MM.1S (cell line): ENCODE results near the gene CLP1.

Experiments used
- DNase-seq: peaks from one replicate; pipeline ENCODE4 v3.0.0-alpha.2; 2015
- H2AFZ ChIP-seq: fragments of 300-600 bp; sonication (generic); 2 replicates; pipeline ENCODE4 v1.6.0; 2016; ENCODE audit warnings: antibody characterized with exemption, low read length
- H3F3A ChIP-seq: fragments of 300-600 bp; sonication (generic); 2 replicates; pipeline ENCODE4 v1.6.1; 2016; ENCODE audit warnings: mild to moderate bottlenecking, antibody characterized with exemption, low read length, moderate library complexity, mixed read lengths; ENCODE audit not compliant: insufficient read depth
- H3K27ac ChIP-seq: fragments of 300-600 bp; sonication (generic); 2 replicates; pipeline ENCODE4 v1.5.1; 2016; ENCODE audit warnings: mild to moderate bottlenecking, low read length
- H3K27me3 ChIP-seq: fragments of 300-600 bp; sonication (generic); replicated peaks from 2 replicates; pipeline ENCODE4 v1.6.0; 2016; ENCODE audit warnings: low read length; ENCODE audit not compliant: insufficient read depth
- H3K36me3 ChIP-seq: fragments of 300-600 bp; sonication (generic); replicated peaks from 2 replicates; pipeline ENCODE4 v1.6.1; 2016; ENCODE audit warnings: mild to moderate bottlenecking, low read length, mixed read lengths; ENCODE audit not compliant: insufficient read depth
- H3K4me1 ChIP-seq: fragments of 300-600 bp; sonication (generic); 2 replicates; pipeline ENCODE4 v1.6.1; 2016; ENCODE audit warnings: low read length, mixed read lengths
- H3K4me2 ChIP-seq: fragments of 300-600 bp; sonication (generic); 2 replicates; pipeline ENCODE4 v1.6.0; 2016; ENCODE audit warnings: low read depth, low read length
- H3K4me3 ChIP-seq: fragments of 300-600 bp; sonication (generic); 2 replicates; pipeline ENCODE4 v1.5.1; 2016; ENCODE audit warnings: low read length, mixed read lengths
- H3K79me2 ChIP-seq: fragments of 300-600 bp; sonication (generic); 2 replicates; pipeline ENCODE4 v1.6.1; 2016; ENCODE audit warnings: mixed run types, low read length, mixed read lengths
- H3K9ac ChIP-seq: fragments of 300-600 bp; sonication (generic); 2 replicates; pipeline ENCODE4 v1.6.1; 2016; ENCODE audit warnings: low read length, mixed read lengths
- H3K9me2 ChIP-seq: fragments of 300-600 bp; sonication (generic); replicated peaks from 2 replicates; pipeline ENCODE4 v1.6.1; 2016; ENCODE audit warnings: mild to moderate bottlenecking, low read length, mixed read lengths; ENCODE audit not compliant: insufficient read depth
- H3K9me3 ChIP-seq: fragments of 300-600 bp; sonication (generic); replicated peaks from 2 replicates; pipeline ENCODE4 v1.6.1; 2016; ENCODE audit warnings: mild to moderate bottlenecking, low read length, mixed read lengths; ENCODE audit not compliant: insufficient read depth
- H4K20me1 ChIP-seq: fragments of 300-600 bp; sonication (generic); 2 replicates; pipeline ENCODE4 v1.6.1; 2016; ENCODE audit warnings: mild to moderate bottlenecking, low read length, moderate library complexity, mixed read lengths; ENCODE audit not compliant: insufficient read depth
- CTCF ChIP-seq: fragments of 300-600 bp; sonication (generic); IDR thresholded peaks from 2 replicates; pipeline ENCODE4 v1.5.1; 2016; ENCODE audit warnings: antibody characterized with exemption, low read length, mixed read lengths
- EZH2 ChIP-seq: fragments of 300-600 bp; sonication (generic); optimal IDR thresholded peaks from 2 replicates; pipeline ENCODE3; 2017; ENCODE audit warnings: low read depth, mild to moderate bottlenecking, antibody characterized with exemption, low read length, mixed read lengths
- EZH2phosphoT487 ChIP-seq: fragments of 300-600 bp; sonication (generic); IDR thresholded peaks from 2 replicates; pipeline ENCODE4 v1.6.1; 2018; ENCODE audit warnings: antibody characterized with exemption, low read length

Gene CLP1

GRCh38 chr11:57657194-57658022 lies at the start of gene CLP1:
TSS of gene CLP1 (plus strand) at chr11:57657762. CDS start at chr11:57659477, 1,715 bp downstream.
- TF ChIP-seq EZH2phosphoT487 (no peak), EZH2 (no peak), CTCF (no peak)
- Histone ChIP-seq H3K9me3 (no peaks in the 10 kb centered on the region), H3K9ac (peak within 1 kb of the TSS; percentile 60), H3K79me2 (peaks cover 37% of the 10 kb centered on the region), H3K36me3 (no peaks in the 10 kb centered on the region), H3F3A (no peaks in the 10 kb centered on the region), H4K20me1 (no peaks in the 10 kb centered on the region), H3K4me1 (peaks cover 7% of the 10 kb centered on the region), H3K9me2 (no peaks in the 10 kb centered on the region), H3K27ac (peak within 1 kb of the TSS; percentile 28; the same call in 1 of the 2 replicates), H2AFZ (peak within 1 kb of the TSS; percentile 56), H3K27me3 (no peaks in the 10 kb centered on the region), H3K4me2 (peak within 1 kb of the TSS; percentile 90), H3K4me3 (peak within 1 kb of the TSS; percentile 79)
- peak; percentile 99 for DNase-seq

DNA sequence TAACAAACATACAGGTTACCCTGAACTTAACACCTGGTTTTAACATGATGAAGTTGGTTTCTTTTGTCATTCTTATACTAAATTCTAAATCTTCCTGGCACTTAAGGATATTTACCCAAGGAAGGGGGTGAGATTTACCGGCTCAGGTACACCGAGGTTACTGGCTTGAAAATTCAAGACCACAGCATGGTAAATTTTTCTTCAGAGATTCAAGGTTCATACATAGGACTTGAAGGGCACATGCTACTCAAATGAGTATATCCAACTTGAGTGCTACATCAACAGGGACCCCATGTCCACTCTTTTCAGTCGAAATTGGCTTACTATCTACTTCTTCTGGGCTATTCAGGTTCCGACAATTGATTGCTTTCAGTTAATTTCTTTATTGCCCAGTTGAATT lies 47.4 kb upstream of the CLP1 start:
- no peaks in the 10 kb centered on the region for H3K27me3 ChIP-seq
- no peak overlapping the region for H3K4me3 ChIP-seq
- DNase-seq, result no peak
- H3K9ac ChIP-seq, result no peak overlapping the region
- no peaks in the 10 kb centered on the region for H3K36me3 ChIP-seq
- H3K4me2 ChIP-seq, result no peak overlapping the region
- no peaks in the 10 kb centered on the region for H3K9me2 ChIP-seq
- no peak for TF ChIP-seq CTCF
- TF ChIP-seq EZH2phosphoT487, result no peak
- TF ChIP-seq EZH2, result no peak
- no peaks in the 10 kb centered on the region for H3K9me3 ChIP-seq
- no peaks in the 10 kb centered on the region for H4K20me1 ChIP-seq
- no peak overlapping the region for H3K27ac ChIP-seq
- H3K79me2 ChIP-seq, result no peaks in the 10 kb centered on the region
- H2AFZ ChIP-seq, result no peak overlapping the region
- no peaks in the 10 kb centered on the region for H3K4me1 ChIP-seq
- H3F3A ChIP-seq, result no peaks in the 10 kb centered on the region

DNA sequence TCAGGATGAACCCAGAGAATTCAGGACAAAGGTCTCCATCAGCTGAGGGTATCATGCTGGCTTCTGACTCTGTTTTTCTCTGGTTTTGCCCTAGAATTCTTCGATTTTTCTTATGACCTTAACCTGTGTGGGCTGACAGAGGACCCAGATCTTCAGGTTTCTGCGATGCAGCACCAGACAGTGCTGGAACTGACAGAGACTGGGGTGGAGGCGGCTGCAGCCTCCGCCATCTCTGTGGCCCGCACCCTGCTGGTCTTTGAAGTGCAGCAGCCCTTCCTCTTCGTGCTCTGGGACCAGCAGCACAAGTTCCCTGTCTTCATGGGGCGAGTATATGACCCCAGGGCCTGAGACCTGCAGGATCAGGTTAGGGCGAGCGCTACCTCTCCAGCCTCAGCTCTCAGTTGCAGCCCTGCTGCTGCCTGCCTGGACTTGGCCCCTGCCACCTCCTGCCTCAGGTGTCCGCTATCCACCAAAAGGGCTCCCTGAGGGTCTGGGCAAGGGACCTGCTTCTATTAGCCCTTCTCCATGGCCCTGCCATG lies 43.3 kb upstream of the CLP1 start:
- Histone ChIP-seq H3K27ac (no peak overlapping the region), H4K20me1 (no peaks in the 10 kb centered on the region)
- no peak for DNase-seq

More for the DNA sequence above, 43.3 kb upstream of the CLP1 start:
- H2AFZ ChIP-seq, result no peak overlapping the region
- no peak overlapping the region for H3K4me3 ChIP-seq
- H3K4me2 ChIP-seq, result no peak overlapping the region
- no peaks in the 10 kb centered on the region for H3K9me2 ChIP-seq
- no peaks in the 10 kb centered on the region for H3K79me2 ChIP-seq
- no peak overlapping the region for H3K9ac ChIP-seq
- H3F3A ChIP-seq, result no peaks in the 10 kb centered on the region
- H3K36me3 ChIP-seq, result no peaks in the 10 kb centered on the region
- no peaks in the 10 kb centered on the region for H3K4me1 ChIP-seq
- TF ChIP-seq CTCF, result no peak
- no peak for TF ChIP-seq EZH2phosphoT487
- TF ChIP-seq EZH2, result no peak
- no peaks in the 10 kb centered on the region for H3K9me3 ChIP-seq
- no peaks in the 10 kb centered on the region for H3K27me3 ChIP-seq
